Endothelial cell of umbilical vein (primary cell): ENCODE results near the gene SLC6A1. TPM values are rescaled to one million over a fixed set of nuclear protein-coding genes. Genes with fewer than 3 reads are reported as not detected.

Experiments
- BruUV-seq: library from RNA; stranded (reverse); fragments of 400-500 nt; replicated peaks from 2 replicates; lab custom pipeline; 2021; lab: Mats Ljungman, UMichigan
- CTCF ChIA-PET: fragments of 300-600, 350-600 bp; sonication (Branson Sonifier 250); formaldehyde crosslinking; loops from one replicate; lab custom pipeline; 2021; ENCODE audit warnings: antibody characterized with exemption, inconsistent platforms; lab: Charles Lee
- POLR2A ChIA-PET: fragments of 300-600, 350-600 bp; sonication (Branson Sonifier 250); formaldehyde crosslinking; loops from one replicate; lab custom pipeline; 2021; ENCODE audit warnings: antibody characterized with exemption, inconsistent platforms; lab: Charles Lee
- DNase-seq: peaks from one replicate; pipeline ENCODE4 v3.0.0-alpha.2; 2011; ENCODE audit warnings: low read depth, low spot score
- FAIRE-seq: peaks from 2 replicates; lab custom pipeline; 2011; peaks lifted over from hg19 to GRCh38; lab: Jason Lieb, UNC
- H2AFZ ChIP-seq: 2 replicates; pipeline ENCODE4 v1.6.0; 2012; ENCODE audit warnings: low read depth, low read length, control low read depth, inconsistent platforms
- H3K27ac ChIP-seq: 2 replicates; pipeline ENCODE4 v1.5.1; 2011; ENCODE audit warnings: low read depth, mild to moderate bottlenecking, control low read depth, low read length, moderate library complexity; ENCODE audit not compliant: insufficient read depth
- H3K27me3 ChIP-seq, 2 experiments: 2 replicates each; pipeline versions ENCODE4 v1.6.0 to v1.6.1; 2011; ENCODE audit warnings: low read length in 2 of 2, mixed read lengths in 1 of 2; ENCODE audit not compliant: control insufficient read depth in 2 of 2, insufficient read depth in 2 of 2
- H3K36me3 ChIP-seq, 2 experiments: 2 replicates in 1 of 2; 3 replicates in 1 of 2; pipeline ENCODE4 v1.5.1; 2011; ENCODE audit warnings: low read length in 2 of 2, mild to moderate bottlenecking in 1 of 2, moderate library complexity in 1 of 2; ENCODE audit not compliant: control insufficient read depth in 2 of 2, insufficient read depth in 2 of 2; ENCODE audit errors: extremely low read depth in 1 of 2
- H3K4me1 ChIP-seq: 3 replicates; pipeline ENCODE4 v1.5.1; 2011; ENCODE audit warnings: mild to moderate bottlenecking, low read length; ENCODE audit not compliant: control insufficient read depth, insufficient read depth; ENCODE audit errors: extremely low read depth
- H3K4me2 ChIP-seq: 2 replicates; pipeline ENCODE4 v1.6.1; 2011; ENCODE audit warnings: low read length, control low read depth, mixed read lengths; ENCODE audit not compliant: insufficient read depth
- H3K4me3 ChIP-seq, 3 experiments: fragments of 200-600 bp in 1 of 3; sonication (generic), shearing (Covaris generic) in 1 of 3; replicated peaks in 1 of 3; 2 replicates each; pipeline ENCODE4 v1.5.1; 2011 to 2016; ENCODE audit warnings: control low read depth in 3 of 3, low read length in 3 of 3, mild to moderate bottlenecking in 2 of 3, inconsistent platforms in 1 of 3, low read depth in 1 of 3, moderate library complexity in 1 of 3; ENCODE audit not compliant: insufficient read depth in 1 of 3
- H3K79me2 ChIP-seq: 2 replicates; pipeline ENCODE4 v1.6.0; 2012; ENCODE audit warnings: low read length, inconsistent platforms; ENCODE audit not compliant: control insufficient read depth, insufficient read depth
- H3K9ac ChIP-seq: replicated peaks from 2 replicates; pipeline ENCODE3; 2011; ENCODE audit warnings: low read length, control low read depth; ENCODE audit not compliant: insufficient read depth; ENCODE audit errors: extremely low read depth
- H3K9me1 ChIP-seq: replicated peaks from 3 replicates; pipeline ENCODE4 v1.6.0; 2011; ENCODE audit warnings: mild to moderate bottlenecking, low read length; ENCODE audit not compliant: control insufficient read depth, insufficient read depth; ENCODE audit errors: extremely low read depth
- H3K9me3 ChIP-seq: replicated peaks from 2 replicates; pipeline ENCODE4 v1.5.1; 2012; ENCODE audit warnings: low read length, inconsistent platforms; ENCODE audit not compliant: control insufficient read depth, insufficient read depth
- H4K20me1 ChIP-seq: replicated peaks from 2 replicates; pipeline ENCODE3; 2011; ENCODE audit warnings: mild to moderate bottlenecking, low read length; ENCODE audit not compliant: control insufficient read depth, insufficient read depth; ENCODE audit errors: extremely low read depth
- CTCF ChIP-seq, 2 donors: IDR thresholded peaks; 1 replicate in 1 of 2; 2 replicates in 1 of 2; pipeline ENCODE4 v1.5.1; 2011; ENCODE audit warnings: low read length in 2 of 2, mild to moderate bottlenecking in 2 of 2, moderate library complexity in 2 of 2, control low read depth in 1 of 2, inconsistent platforms in 1 of 2, low read depth in 1 of 2; ENCODE audit not compliant: insufficient read depth in 1 of 2; ENCODE audit errors: extremely low read depth in 1 of 2
- EZH2 ChIP-seq: IDR thresholded peaks from 2 replicates; pipeline ENCODE4 v1.6.1; 2012; ENCODE audit warnings: borderline replicate concordance, low read depth, mild to moderate bottlenecking, moderate library complexity, low read length, inconsistent platforms; ENCODE audit not compliant: severe bottlenecking
- FOS ChIP-seq: IDR thresholded peaks from 2 replicates; pipeline ENCODE4 v1.6.1; 2011; ENCODE audit warnings: mild to moderate bottlenecking, low read length, moderate library complexity, borderline replicate concordance; ENCODE audit not compliant: insufficient read depth
- GATA2 ChIP-seq: IDR thresholded peaks from 2 replicates; pipeline ENCODE4 v1.7.0; 2011; ENCODE audit warnings: low read depth, mild to moderate bottlenecking, moderate library complexity, mixed read lengths, low read length; ENCODE audit not compliant: insufficient read length, insufficient read depth
- JUN ChIP-seq: IDR thresholded peaks from 2 replicates; pipeline ENCODE4 v1.6.1; 2011; ENCODE audit warnings: borderline replicate concordance, low read depth; ENCODE audit not compliant: insufficient read length, insufficient read depth
- MAX ChIP-seq: IDR thresholded peaks from 2 replicates; pipeline ENCODE4 v1.6.1; 2011; ENCODE audit not compliant: insufficient read depth, insufficient read length
- MYC ChIP-seq: IDR thresholded peaks from one replicate; pipeline ENCODE4 v1.6.1; 2011; ENCODE audit warnings: mild to moderate bottlenecking, low read depth, low read length
- POLR2A ChIP-seq: IDR thresholded peaks from 2 replicates; pipeline ENCODE4 v1.6.1; 2012; ENCODE audit warnings: low read depth, mild to moderate bottlenecking, control low read depth, low read length
- POLR2AphosphoS5 ChIP-seq: IDR thresholded peaks from 2 replicates; pipeline ENCODE4 v1.6.1; 2012; ENCODE audit warnings: low read depth, mild to moderate bottlenecking, control low read depth, low read length, moderate library complexity; ENCODE audit not compliant: insufficient read depth
- dilution Hi-C: fragments of 300-500 bp; cut with MboI; formaldehyde crosslinking; loops from one replicate; pipeline ENCODE4 v1.15.0; 2019; ENCODE audit warnings: low sequenced_read_pairs; ENCODE audit not compliant: extremely low pct_ligation_motif_present
- intact Hi-C: fragments of 100-400 bp; cut with micrococcal nuclease; formaldehyde crosslinking; loops from one replicate; pipeline ENCODE4 v1.10.0; 2022
- polyA plus RNA-seq, 4 experiments: library from polyadenylated mRNA; depleted of rRNA in 3 of 4; stranded (reverse) in 3 of 4; unstranded in 1 of 4; fragments of >200 nt; gene quantifications; 2 replicates each; pipeline versions ENCODE4 v1.2.1 to v1.2.3, GENCODE V29; 2011 to 2012; ENCODE audit warnings: missing spikeins in 1 of 4
- total RNA-seq: library from RNA; stranded (reverse); gene quantifications from 2 replicates; pipeline ENCODE4 v1.2.3, GENCODE V29; 2021

The SLC6A1 gene
- total and polyA plus RNA-seq, 2 donors (not counting 3 experiments of a cell fraction or from before 2014, with no cell fraction given): not detected

GRCh38 chr3:10972072-10972782 lies 20.3 kb upstream of the SLC6A1 start:
- Histone ChIP-seq H3K9ac (no peak overlapping the region), H4K20me1 (no peaks in the 10 kb centered on the region), H3K4me1 (no peaks in the 10 kb centered on the region), H3K4me2 (no peak overlapping the region), H3K36me3 (no peaks in the 10 kb centered on the region), H3K9me1 (no peaks in the 10 kb centered on the region), H3K27ac (no peak overlapping the region), H3K79me2 (no peaks in the 10 kb centered on the region), H3K9me3 (no peaks in the 10 kb centered on the region), H3K27me3 (no peaks in the 10 kb centered on the region), H3K4me3 (no peak overlapping the region), H2AFZ (no peak overlapping the region)
- no TSS peak for BruUV-seq
- CTCF ChIA-PET: interaction anchor here (1.4 kb wide), 1 partner anchor 10 kb away, joined by 4 read pairs; no protein-coding TSS in a partner anchor
- intact Hi-C loops (no loop called here), dilution Hi-C loops (no loop called here)
- FAIRE-seq: no peak
- POLR2A ChIA-PET: no interaction called here
- TF ChIP-seq MAX (no peak), POLR2AphosphoS5 (no peak), FOS (no peak), CTCF (IDR thresholded peaks at IDR 0.05; ENCODE audit: extremely low read depth in 1 of 2, insufficient read depth in 1 of 2, low read depth in 1 of 2, low read length in 2 of 2) (no peak), MYC (no peak), GATA2 (no peak), JUN (no peak), POLR2A (no peak), EZH2 (no peak)
- DNase-seq: no peak
